Pancreas (tissue), 10 donors: ENCODE data around the gene HMGXB3. TPM values are rescaled to one million over a fixed set of nuclear protein-coding genes. Genes with fewer than 3 reads are reported as not detected.

Experiments used
- ATAC-seq, 4 donors: fragments of 200-7000 bp; cut with Tn5 transposase; one replicate each; pipeline versions ENCODE4 v1.8.0 to v1.9.1; 2020; ENCODE audit warnings: mild to moderate bottlenecking in 4 of 4, moderate library complexity in 4 of 4
- DNase-seq, 6 donors: peaks; one replicate each; pipeline ENCODE4 v3.0.0-alpha.2; 2020
- FAIRE-seq: peaks from 2 replicates; lab custom pipeline; 2012; peaks lifted over from hg19 to GRCh38; lab: Jason Lieb, UNC
- H3K27ac ChIP-seq, 4 donors: fragments of 200-600 bp; sonication (generic); 1 replicate in 3 of 4; 2 replicates in 1 of 4; pipeline versions ENCODE4 v1.5.0 to v1.8.0; 2020
- H3K27me3 ChIP-seq, 4 donors: fragments of 200-600 bp; one replicate each; pipeline ENCODE4 v1.8.0; 2021
- H3K36me3 ChIP-seq, 3 donors: fragments of 200-600 bp; sonication (generic) in 1 of 3; one replicate each; pipeline versions ENCODE4 v1.5.0 to v1.8.0; 2020 to 2021
- H3K4me1 ChIP-seq, 3 donors: fragments of 200-600 bp; one replicate each; pipeline ENCODE4 v1.8.0; 2021
- H3K4me3 ChIP-seq, 4 donors: fragments of 200-600 bp; sonication (generic) in 2 of 4; one replicate each; pipeline versions ENCODE4 v1.5.0 to v1.8.0; 2020 to 2021
- H3K9me3 ChIP-seq, 4 donors: fragments of 200-600 bp; one replicate each; pipeline ENCODE4 v1.8.0; 2021
- WGBS, 2 donors: extraction: QIAGEN DNeasy Blood & Tissue Kit; methylation state at CpG; one replicate each; pipeline ENCODE4 v1.1.7; 2013; 5-methylcytosine and 5-hydroxymethylcytosine counted together
- intact Hi-C, 3 donors: fragments of 100-400 bp; cut with DNase I; formaldehyde crosslinking; loops; one replicate each; pipeline versions ENCODE4 v1.11.1 to v1.14.2; 2022
- polyA plus RNA-seq, 2 donors: library from polyadenylated mRNA; stranded (reverse); fragments of 200-250 nt; gene quantifications; one replicate each; pipeline ENCODE4 v1.2.3, GENCODE V29; 2013
- total RNA-seq, 6 donors: library from RNA; stranded (reverse); fragmentation: NEBNext Ultra II Directional in 4 of 6; extraction: Animal tissue kit (Norgen Biotek cat#: 25700) in 4 of 6; gene quantifications; one replicate each; pipeline versions ENCODE4 v1.2.1 to v1.2.4, GENCODE V29; 2021 to 2023
- TF ChIP-seq, protein P1 (sequence below), 4 donors: fragments of 200-600 bp; sonication (generic) in 3 of 4; IDR thresholded peaks; one replicate each; pipeline versions ENCODE4 v1.5.0 to v1.8.0; 2021; ENCODE audit warnings: antibody characterized with exemption in 4 of 4
- donor health status: healthy with polysubstance abuse.
- donor health status: DM: no; HTN: no; CAD: no; lungs with moderate emphysema.
- donor health status: DM: no; HTN: no; CAD: no.
- donor health status: control.
- donor health status: control.
- donor health status: Bipolar disorder and iron deficiency.
- donor health status: DM: yes; HTN: yes; CAD: no.
- donor health status: DM: no; HTN: no; CAD: no.
- donor health status: DM: no; HTN: no; CAD: no.
- donor health status: DM: yes; HTN: yes; CAD: no.

Gene HMGXB3
- total and polyA plus RNA-seq, 8 donors = 8.6 to 21.4 (median 12.8) TPM

DNA sequence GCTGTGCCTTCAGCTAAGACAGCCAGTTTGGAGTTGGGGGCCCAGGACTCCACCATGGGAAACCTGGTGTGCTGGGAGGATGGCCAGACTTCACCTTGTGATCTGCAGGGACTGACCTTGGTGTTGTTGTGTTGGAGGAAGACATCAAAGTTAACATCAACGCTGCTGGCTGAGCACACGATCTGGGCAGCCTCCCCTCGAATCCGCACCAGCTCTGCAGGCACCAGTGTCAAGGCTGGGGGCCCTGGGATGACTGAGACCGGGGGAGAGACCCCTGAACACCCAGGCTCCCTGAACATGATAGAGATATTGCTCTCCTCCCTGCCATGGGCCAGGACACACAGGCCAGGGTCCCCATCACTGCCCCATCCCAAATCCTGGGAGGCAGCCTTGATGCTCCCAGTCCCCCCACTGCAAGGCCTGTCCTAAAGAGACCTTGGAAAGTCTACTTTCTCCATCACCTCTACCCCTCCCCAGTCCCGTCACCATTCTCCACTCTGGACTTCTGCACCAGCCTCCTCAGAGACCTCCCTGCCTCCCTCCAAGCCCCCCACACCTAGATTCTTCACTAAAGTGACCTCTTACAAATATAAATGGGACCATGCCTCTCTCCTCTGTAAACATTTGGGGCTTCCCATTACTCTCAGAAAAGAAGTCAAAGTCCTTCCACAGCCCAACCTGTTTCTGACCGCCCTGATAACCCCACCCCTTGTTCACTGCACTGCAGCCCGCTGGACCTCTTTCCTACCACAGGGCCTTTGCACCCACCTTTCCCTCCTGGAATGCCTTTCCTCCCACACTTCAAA, 77.7 kb downstream of the HMGXB3 start:
- Histone ChIP-seq H3K36me3 (no peaks in the 10 kb centered on the region), H3K9me3 (no peaks in the 10 kb centered on the region)
- no peak for DNase-seq

DNA sequence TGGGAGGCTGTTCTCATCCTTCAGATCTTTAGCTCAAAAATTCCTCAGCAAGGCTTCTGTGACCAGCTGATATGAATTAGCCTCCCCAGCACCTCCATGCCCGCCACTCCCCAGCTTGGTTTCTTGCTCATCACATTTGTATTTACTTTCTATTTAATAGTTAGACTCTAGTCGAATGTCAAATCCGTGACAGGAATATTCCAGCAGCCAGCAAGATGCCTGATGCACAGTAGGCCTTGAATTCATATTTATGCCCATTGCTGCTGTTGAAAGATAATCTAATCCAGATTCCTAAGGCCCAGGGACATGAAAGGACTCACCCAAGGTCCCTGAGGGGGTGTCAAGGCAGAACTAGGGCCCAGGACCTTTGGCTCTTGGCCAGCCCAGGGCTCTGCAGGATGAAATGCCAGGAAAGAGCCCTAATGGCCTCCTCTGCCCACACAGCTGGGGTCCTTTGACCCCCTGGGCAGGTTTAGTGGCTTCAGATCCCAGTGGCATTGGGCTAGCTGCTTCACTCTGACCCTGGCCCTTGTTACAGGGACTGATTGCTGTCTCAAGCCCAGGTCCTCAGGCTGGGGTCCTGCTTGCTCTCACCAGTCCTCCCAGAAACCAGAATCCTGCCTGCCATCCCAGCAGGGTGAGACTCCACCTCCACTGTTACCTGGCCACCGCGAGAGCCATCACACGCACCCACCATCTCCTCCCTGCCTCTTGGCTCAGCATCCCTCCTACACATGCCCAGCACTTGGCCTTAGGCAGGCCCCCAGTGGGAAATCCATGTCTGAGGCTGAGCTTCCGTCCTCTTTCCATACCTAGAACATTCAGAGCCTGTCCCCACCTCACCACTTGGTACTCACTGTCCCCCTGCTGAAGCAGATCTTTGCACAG, 78.5 kb downstream of the HMGXB3 start:
- FAIRE-seq (no peak), DNase-seq (no peak)
- intact Hi-C loops = no loop called here

More for the DNA sequence above, 77.7 kb downstream of the HMGXB3 start:
- no peak overlapping the region for H3K4me3 ChIP-seq
- intact Hi-C loops = no loop called here
- no peaks in the 10 kb centered on the region for H3K27me3 ChIP-seq
- FAIRE-seq = no peak
- no peaks in the 10 kb centered on the region for H3K4me1 ChIP-seq
- no peak overlapping the region for H3K27ac ChIP-seq
- TF ChIP-seq, protein P1, sequence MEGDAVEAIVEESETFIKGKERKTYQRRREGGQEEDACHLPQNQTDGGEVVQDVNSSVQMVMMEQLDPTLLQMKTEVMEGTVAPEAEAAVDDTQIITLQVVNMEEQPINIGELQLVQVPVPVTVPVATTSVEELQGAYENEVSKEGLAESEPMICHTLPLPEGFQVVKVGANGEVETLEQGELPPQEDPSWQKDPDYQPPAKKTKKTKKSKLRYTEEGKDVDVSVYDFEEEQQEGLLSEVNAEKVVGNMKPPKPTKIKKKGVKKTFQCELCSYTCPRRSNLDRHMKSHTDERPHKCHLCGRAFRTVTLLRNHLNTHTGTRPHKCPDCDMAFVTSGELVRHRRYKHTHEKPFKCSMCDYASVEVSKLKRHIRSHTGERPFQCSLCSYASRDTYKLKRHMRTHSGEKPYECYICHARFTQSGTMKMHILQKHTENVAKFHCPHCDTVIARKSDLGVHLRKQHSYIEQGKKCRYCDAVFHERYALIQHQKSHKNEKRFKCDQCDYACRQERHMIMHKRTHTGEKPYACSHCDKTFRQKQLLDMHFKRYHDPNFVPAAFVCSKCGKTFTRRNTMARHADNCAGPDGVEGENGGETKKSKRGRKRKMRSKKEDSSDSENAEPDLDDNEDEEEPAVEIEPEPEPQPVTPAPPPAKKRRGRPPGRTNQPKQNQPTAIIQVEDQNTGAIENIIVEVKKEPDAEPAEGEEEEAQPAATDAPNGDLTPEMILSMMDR (IDR thresholded peaks at IDR 0.05) = no peak
- ATAC-seq = no peak
- WGBS, 2 donors = 73 to 79% methylated on average over 8 of the region's 8 CpGs

DNA sequence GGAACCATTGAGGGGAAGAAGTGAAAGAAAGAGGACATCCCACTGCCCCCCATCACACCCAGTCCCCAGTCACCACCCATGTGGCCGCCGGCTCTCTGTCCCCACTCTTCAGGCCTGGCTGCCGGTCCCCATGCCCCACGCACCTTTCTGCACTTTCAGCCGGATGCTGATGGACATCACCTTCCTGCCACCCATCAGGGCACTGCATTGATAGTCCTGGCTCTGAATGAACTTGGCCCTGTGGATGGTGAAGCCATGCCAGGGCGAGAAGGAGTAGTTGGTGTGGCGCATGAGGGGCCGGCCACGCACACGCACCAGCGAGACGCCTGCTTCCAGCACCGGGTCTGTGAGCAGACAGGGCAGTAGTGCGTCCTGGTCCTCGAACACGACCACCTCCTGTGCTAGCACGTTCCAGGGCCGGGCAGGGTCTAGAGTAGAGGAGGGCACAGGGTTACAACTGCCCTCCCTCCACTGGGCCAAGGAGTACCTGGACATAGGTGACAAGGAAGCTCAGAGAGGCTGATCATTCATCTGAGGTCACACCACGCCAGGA, 79.4 kb downstream of the HMGXB3 start:
- TF ChIP-seq, protein P1 (IDR thresholded peaks at IDR 0.05) = no peak
- Histone ChIP-seq H3K27me3 (no peaks in the 10 kb centered on the region), H3K4me1 (no peaks in the 10 kb centered on the region), H3K36me3 (no peaks in the 10 kb centered on the region), H3K9me3 (no peaks in the 10 kb centered on the region), H3K4me3 (no peak overlapping the region), H3K27ac (no peak overlapping the region)
- 86 to 90% methylated on average over 19 of the region's 19 CpGs for WGBS, 2 donors
- intact Hi-C loops = no loop called here
- ATAC-seq = no peak
- no peak for DNase-seq
- no peak for FAIRE-seq

More for the DNA sequence above, 78.5 kb downstream of the HMGXB3 start:
- no peak for ATAC-seq
- Histone ChIP-seq H3K4me1 (no peaks in the 10 kb centered on the region), H3K36me3 (no peaks in the 10 kb centered on the region), H3K27me3 (no peaks in the 10 kb centered on the region), H3K4me3 (no peak overlapping the region), H3K27ac (no peak overlapping the region), H3K9me3 (no peaks in the 10 kb centered on the region)
- 85 to 86% methylated on average over 7 of the region's 7 CpGs for WGBS, 2 donors
- TF ChIP-seq, protein P1 (IDR thresholded peaks at IDR 0.05) = no peak

DNA sequence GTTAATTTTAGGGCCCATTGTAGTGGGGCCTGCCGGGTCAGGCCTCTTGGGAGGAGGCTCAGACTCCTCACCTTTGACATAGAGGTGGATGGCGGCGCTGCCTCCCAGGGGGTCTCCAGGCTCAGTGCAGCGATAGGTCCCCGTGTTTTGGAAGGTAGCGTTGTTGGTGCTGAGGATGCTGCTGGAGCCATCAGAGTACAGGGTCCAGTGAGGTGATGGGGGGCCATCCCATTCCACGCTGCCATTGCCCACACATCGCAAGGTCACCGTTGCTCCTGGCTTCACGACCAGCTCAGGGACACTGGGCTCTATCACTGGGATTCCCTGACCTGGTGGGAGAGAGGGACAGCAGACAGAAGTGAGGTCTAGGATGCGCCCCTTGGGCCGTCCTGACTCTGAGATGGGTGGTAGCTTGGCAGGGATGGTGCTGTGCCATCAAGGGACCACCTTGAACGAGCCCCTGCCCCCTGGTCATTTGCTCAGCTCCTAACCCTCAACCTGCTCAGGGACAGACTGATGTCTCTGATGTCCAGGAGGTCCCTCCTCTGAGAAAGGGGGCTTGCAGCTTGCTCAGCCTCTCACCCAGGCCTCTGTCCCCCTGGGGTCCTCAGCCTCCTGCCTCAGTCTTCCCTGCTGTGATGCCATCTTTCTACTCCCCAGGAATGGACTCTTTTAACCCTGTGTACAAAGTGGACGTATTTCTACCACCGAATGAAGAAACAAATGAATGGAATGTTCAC, 80.3 kb downstream of the HMGXB3 start:
- FAIRE-seq = no peak

More for the DNA sequence above, 80.3 kb downstream of the HMGXB3 start:
- DNase-seq (no peak), ATAC-seq (no peak)
- Histone ChIP-seq H3K4me3 (no peak overlapping the region), H3K36me3 (no peaks in the 10 kb centered on the region), H3K9me3 (no peaks in the 10 kb centered on the region), H3K27ac (no peak overlapping the region), H3K27me3 (no peaks in the 10 kb centered on the region), H3K4me1 (no peaks in the 10 kb centered on the region)
- TF ChIP-seq, protein P1 (IDR thresholded peaks at IDR 0.05) = no peak
- intact Hi-C loops = no loop called here
- 72 to 82% methylated on average over 15 of the region's 15 CpGs for WGBS, 2 donors
